GM10847 (cell line): ENCODE measurements around the gene PMP22.

Experiments
- POLR2A ChIP-seq: IDR thresholded peaks from 2 replicates; pipeline ENCODE4 v1.6.1; 2011; ENCODE audit not compliant: insufficient read length; ENCODE audit errors: extremely low read depth

The PMP22 gene

DNA sequence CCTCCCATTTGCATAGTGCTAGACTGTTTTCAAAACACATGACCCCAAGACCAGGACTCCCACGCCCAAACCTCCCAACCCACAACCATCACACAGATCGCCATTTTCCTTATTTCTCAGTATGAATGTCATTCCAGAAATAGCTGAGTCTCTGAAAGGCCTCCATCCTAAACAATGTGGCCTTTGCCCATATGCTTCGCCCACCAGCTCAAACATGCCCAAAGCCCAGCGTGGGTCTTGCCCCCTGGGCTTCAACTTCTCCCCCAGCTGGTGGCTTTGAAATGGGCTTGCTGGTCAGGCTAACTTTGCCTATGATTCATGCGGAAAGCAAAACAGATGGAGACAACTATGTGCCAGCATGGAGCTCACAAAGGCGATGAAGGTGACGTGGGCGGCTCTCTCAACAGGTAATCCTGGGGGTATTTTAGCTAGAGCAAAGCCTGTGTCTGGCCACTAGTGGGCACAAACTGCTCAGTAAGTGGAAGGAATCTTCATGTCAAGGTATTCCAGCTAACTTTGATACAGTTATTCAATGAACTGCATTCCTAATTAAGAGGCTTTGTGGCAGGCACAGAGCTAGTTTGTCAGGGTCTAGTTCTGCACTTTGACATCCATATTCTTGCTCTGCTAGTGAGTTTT, 17.1 kb downstream of the PMP22 start:
- TF ChIP-seq POLR2A = no peak

DNA sequence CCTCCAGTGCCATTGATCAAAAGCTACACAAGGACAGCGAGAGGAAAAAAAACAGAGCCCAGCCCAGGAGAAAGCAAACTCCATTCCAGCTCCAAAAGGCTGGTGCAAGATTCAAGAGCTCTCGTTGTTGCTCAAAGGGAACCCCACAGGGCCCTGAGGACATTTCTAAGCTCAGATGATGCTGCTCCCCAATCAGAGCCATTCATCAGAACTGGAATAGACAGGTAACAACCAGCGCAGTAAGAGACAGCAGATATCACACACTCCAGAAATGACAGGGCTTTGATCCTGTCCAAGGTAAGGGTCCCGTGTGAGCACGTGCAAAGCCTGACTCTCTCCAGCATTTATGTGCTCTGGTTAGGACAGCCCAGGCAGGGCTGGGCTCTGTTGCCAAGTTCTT, 20.1 kb downstream of the PMP22 start:
- no peak for TF ChIP-seq POLR2A

DNA sequence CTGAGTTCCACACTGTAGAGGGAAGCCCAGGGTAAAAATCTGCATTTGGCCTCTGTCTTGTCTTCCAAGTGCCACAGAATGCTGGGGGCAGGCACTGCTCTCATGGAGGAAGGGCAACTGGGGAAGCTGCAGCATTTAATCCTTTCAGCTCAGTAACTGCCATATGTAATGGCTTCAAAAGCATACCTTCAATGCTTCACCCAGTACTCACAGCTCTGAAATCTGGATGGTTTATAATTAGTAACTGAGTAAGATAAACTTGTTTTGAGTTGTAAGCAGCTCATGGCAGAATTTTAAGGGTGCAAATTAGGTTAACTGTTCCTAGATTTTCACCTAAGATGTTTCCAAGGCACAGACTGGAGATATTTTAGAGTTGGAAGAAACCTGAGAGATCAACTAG, 24.5 kb downstream of the PMP22 start:
- no peak for TF ChIP-seq POLR2A

DNA sequence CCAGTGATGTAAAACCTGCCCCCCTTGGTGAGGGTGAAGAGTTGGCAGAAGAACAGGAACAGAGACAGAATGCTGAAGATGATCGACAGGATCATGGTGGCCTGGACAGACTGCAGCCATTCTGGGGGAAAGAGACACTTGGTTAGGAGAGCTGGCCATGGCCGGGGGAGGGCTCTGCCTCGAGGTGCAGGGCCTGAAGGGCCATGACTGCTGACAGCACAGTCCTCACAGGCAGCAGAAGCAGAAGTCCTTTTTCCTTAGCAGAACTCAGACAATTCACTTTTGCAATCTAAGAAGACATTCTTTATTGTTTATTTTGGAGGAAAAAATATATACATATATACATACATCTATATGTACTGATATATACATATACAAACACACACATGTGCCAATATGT, 25.6 kb downstream of the PMP22 start:
- no peak for TF ChIP-seq POLR2A

DNA sequence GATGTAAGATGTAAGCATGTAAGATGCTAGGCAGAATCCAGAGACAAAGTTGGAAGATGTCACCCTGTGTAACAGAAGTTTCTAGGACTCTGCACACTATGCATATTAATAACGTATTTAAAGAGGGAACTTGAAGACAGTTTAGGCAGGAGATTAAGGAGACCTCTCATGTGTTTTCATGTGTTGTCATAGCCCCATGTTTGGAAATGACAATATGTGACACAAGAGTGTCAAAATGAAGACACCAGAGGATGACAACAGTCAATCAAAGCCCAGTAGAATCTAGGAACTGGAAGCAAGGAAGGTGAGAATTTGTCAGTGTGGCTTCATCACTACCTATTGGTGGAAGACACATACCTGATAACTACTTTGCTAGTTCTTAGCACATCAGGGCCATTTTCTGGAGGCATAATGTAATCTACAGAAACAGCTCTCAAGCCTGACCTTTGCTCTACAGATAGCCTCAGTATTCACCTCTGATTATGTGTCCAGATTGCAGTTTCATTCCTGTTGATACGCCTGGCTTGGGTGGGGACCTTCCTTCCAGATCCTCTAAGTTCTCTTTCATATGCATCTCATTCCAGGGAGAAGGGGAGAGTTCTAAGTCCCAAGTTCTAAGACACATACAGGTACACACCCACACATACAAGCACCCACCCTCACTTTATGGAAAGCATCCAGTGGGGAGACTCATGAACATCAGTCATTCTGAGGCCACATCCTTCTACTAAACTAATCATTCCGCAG, 26.3 kb downstream of the PMP22 start:
- TF ChIP-seq POLR2A = no peak

DNA sequence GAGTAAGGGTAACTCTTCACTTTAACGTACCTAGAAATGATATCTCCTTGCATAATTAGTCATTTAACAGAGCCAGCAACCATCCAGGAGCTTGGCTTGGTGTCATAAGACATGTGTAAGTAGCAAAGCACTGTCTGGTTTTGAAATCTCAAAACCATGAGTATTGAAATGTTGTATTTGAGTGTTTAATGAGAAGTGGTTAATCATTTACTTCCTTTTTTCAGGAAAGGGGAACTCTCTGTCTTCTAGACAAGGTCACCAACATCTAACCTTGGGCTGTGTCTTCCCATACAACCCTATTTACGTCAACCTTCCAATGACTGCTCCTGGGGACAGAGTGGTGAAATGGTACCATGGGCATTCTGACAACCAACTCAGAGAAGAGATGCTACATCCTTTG, 27.1 kb downstream of the PMP22 start:
- TF ChIP-seq POLR2A = no peak

DNA sequence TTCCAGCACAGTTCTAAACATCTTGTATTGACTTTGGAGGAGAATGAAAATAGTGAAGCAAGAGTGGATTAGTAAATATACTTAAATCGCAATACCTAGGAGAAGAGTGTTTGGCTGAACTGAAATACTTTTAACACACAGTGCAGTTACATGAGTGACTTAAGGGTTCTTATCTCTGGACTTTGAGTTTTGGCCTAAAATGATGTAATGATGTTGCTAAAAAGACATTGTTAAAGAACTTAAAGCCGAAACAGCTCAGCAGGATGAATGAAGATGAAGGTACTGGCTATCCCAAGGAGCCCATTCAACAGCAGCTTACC, 28.1 kb downstream of the PMP22 start:
- TF ChIP-seq POLR2A = no peak

DNA sequence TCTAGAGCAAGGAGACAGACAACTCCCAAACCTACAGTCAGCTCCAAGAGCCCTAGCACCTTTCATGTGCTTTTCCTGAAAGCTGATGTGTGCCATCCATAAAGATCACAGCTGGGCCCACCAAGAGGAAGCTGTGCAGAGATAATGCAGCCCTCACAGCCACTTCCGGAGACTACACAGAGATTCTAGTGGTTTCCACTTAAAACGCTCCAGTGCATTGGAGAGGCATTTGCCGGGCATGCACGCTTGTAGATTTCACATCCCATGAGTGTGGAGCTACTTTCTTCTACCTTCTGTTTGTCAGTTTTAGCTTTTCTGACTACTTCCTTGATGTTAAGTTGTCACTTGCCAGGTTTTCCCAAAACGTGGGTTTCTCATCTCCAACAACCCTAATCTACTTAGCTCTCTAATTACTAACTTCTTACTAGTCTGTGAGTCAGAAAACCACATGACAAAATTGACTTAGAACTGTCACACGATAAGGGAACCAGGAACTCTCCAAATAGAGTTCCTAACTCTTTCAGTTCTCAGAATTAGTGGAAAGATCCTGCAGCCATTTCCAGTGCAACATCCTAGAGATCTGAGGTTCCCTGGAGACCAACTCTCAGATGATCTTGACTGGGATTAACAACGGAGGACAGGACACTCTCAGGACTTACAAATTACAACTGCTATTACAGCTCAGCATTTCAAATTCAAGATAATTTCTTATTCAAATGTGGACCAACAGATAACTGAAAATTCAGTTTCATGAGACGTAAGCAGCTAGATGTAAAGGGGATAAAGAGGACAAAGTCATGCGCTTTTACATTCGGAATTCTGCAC, 28.6 kb downstream of the PMP22 start:
- no peak for TF ChIP-seq POLR2A

DNA sequence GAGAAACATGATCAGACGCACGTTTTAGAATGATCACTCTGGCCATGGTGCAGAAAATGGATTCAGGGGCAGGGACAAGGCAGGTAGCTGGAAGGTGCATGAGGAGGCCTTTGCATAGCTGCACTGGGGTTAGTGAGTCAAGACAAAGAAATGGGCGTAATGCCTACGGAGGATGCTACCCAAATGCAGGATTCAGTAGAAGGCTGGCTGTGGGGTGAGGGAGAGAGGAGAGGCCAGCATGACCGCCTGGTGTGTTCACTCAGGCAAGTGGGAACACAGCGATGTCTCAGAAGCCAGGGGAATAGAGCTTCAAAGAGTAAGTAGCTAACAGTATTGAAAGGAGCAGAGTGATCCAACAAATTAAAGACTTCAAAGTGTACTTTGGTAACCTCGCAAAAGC, 31.2 kb downstream of the PMP22 start:
- TF ChIP-seq POLR2A = no peak

DNA sequence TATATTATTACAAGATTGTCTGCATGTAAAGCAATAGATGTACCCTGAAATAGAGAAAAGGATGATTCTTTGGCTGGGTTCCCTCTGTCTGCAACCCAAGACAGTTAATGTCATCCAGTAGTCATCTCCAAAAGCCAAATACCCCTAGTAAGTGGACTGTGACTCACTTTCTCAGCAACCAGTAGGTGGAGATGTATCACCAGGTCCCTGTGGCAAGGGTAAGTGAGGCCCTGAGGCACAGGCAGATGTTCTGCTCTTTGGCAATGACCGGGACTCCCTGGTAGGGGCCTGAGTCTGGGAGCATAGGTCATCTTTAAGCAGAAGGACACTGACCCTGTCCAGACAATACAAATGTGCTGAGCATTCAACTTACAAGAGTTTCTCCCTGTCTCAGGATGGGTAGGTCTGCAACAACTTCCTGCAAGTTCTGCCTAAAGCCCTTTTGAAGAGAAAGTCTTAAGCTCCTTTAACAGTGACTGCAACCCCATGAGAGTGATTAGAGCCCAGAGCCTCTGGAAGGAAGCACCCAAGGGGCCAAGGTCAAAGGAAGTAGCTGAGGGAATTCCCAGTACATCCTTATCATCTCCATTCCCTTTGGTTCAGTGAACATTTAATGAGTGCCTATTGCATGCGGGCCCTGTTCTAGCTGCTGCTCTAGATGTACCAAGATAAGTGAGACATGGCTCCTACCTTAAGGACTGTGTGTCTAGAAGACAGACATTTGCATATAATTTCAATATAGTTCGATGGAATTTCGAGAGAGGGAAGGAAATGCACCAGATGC, 31.9 kb downstream of the PMP22 start:
- TF ChIP-seq POLR2A = no peak

DNA sequence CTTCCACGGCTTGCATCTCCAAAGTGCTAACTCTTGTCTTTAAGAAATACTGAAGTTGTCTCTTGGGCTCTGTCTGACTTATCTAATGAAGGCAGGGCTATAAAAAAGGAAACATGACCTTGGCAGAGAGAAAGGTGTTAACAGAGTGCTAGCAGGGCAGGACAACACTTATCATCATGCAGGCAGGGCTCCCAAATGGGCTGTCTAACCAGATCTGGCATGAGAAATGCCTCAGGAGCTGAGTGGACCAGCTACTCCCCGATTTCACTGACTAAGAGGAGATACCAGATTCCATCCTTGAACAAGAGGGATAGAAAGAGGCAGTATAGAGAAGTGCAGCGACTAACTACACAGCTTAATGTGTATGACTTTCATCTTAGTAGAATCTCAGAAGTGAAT, 32.6 kb downstream of the PMP22 start:
- no peak for TF ChIP-seq POLR2A

DNA sequence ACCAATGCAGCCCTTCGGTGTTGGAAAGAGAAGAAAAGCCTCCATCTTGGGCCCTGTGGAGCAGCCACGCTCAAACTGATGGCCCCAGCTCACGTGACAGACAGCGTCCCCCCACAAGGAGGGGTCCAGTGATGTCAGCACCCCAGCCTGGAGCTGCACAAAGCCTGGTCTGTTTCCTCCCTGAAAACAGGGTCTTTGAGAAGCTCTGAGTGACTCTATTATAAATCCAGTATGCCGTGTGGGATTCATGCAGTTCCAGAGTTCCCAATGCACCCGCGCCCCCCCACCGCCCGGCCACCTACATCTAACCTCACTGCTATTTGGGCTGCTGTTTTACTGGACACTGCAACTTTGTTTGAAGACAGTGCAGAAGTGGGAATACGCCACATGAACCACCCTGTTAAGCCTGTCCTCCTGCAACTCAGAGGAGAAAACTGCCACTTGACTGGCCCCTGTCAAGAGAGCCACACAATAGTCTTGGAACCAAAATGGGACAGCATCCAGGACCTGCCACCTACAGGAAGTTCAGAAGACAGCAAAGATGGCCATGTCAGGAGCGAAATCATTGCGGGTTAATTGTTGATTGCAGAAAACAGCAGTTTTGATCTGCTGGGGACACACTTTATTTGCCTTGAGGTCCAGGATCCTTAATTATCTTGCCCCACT, 33.1 kb downstream of the PMP22 start:
- TF ChIP-seq POLR2A = no peak

DNA sequence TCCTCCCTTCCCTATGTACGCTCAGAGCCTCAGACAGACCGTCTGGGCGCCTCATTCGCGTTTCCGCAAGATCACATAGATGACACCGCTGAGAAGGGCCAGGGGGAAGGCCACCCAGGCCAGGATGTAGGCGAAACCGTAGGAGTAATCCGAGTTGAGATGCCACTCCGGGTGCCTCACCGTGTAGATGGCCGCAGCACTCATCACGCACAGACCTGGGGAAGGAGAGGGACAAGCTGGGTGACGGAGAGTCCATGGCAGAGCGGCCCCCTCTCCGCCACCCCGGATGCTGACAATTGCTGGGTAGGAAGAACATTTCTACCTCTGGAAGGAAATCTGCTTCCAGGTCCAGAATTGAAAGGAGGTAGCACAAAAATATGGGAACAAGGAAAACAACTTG, 34.3 kb downstream of the PMP22 start:
- no peak for TF ChIP-seq POLR2A

DNA sequence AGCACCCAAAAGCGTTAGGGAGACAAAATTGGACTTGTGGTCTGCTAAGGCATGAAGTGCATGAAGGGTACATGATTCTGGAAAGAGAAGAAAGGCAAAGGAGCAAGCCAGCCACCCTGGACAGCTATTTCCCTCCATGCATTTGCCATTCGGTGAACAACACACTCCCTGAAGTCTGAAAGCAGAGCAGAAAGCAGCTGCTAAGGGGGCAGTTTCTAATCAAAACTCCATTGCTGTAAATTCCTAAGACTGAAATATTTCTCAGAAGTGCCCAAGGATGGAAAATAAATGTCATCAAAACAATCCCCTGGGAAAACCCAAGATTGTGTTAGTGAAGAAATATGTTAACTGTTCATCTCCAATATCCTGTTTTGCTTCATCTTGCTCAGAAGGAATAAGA, 44.3 kb downstream of the PMP22 start:
- TF ChIP-seq POLR2A = no peak

DNA sequence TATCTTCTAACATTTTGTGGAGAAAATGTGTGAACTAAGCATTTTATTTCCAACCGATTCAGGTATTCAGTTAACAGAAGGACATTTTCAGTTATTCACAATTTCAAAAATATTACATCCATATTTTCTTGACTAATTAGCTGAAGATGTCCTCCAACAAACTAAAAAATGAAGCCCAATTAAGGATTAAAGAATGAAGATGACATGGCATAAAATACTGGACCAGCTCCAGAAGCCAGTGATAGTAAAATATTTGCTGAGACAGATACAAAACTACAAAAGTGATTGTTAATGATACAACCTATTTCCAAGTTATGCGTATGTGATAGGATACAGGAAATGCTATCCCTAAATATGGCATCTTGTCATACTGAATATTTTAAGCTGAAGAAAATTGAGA, 48.6 kb downstream of the PMP22 start:
- TF ChIP-seq POLR2A = no peak
